Activated CD4-positive, alpha-beta T cell treated with anti-CD3 and anti-CD28 coated beads, Interleukin-2, amount 50 U/mL, for 1 hour (primary cell): Measurements from ENCODE around the gene HGF.
"Not testable (repeated sequence)": the region's sequence is repeated elsewhere in the genome, so short reads cannot be mapped to it uniquely, and the experiment has no call there.

ENCODE experiments used
- DNase-seq: peaks from one replicate; pipeline ENCODE4 v3.0.0-alpha.2; 2020

Gene HGF

GRCh38 chr7:81769891-81770727 lies at the start of gene HGF:
HGF (minus strand) TSS chr7:81770047; CDS start chr7:81769971, 76 bp downstream.
- DNase-seq = no peak

GRCh38 chr7:81816312-81816711 lies 46.5 kb upstream of the HGF start:
- DNase-seq = no peak

GRCh38 chr7:81812866-81813476 lies 43.1 kb upstream of the HGF start:
- not testable (repeated sequence) for DNase-seq

- DNase-seq = no peak
Measured at GRCh38 chr7:81811956-81812865, 42.4 kb upstream of the HGF start.

GRCh38 chr7:81810476-81811155 lies 40.8 kb upstream of the HGF start:
- DNase-seq = no peak

GRCh38 chr7:81808310-81808709 lies 38.5 kb upstream of the HGF start:
- DNase-seq = not testable (repeated sequence)

GRCh38 chr7:81803267-81803666 lies 33.4 kb upstream of the HGF start:
- no peak for DNase-seq

GRCh38 chr7:81802251-81802650 lies 32.4 kb upstream of the HGF start:
- DNase-seq = no peak

- DNase-seq = no peak
Measured at GRCh38 chr7:81801532-81801931, 31.7 kb upstream of the HGF start.

GRCh38 chr7:81791568-81792518 lies 22.0 kb upstream of the HGF start:
- DNase-seq = no peak

GRCh38 chr7:81790686-81791085 lies 20.8 kb upstream of the HGF start:
- DNase-seq = no peak

GRCh38 chr7:81790120-81790500 lies 20.3 kb upstream of the HGF start:
- no peak for DNase-seq

- DNase-seq = no peak
Measured at GRCh38 chr7:81789406-81790119, 19.7 kb upstream of the HGF start.

- DNase-seq = no peak
Measured at GRCh38 chr7:81788246-81788645, 18.4 kb upstream of the HGF start.

- no peak for DNase-seq
Measured at GRCh38 chr7:81783818-81784217, 14.0 kb upstream of the HGF start.

- no peak for DNase-seq
Measured at GRCh38 chr7:81780914-81781693, 11.3 kb upstream of the HGF start.

- DNase-seq = no peak
Measured at GRCh38 chr7:81779706-81780105, 9.9 kb upstream of the HGF start.

- no peak for DNase-seq
Measured at GRCh38 chr7:81777697-81778096, 7.8 kb upstream of the HGF start.

GRCh38 chr7:81776948-81777630 lies 7.2 kb upstream of the HGF start:
- DNase-seq = no peak

- DNase-seq = no peak
Measured at GRCh38 chr7:81776161-81776560, 6.3 kb upstream of the HGF start.
